ENCODE results near the gene CLDN9. TPM values are rescaled to one million over a fixed set of nuclear protein-coding genes. Genes with fewer than 3 reads are reported as not detected.

The CLDN9 gene
- polyA plus RNA-seq, 2 of the 4 experiments (the other 2 are of a cell fraction), result 0.03 to 0.06 TPM

DNA sequence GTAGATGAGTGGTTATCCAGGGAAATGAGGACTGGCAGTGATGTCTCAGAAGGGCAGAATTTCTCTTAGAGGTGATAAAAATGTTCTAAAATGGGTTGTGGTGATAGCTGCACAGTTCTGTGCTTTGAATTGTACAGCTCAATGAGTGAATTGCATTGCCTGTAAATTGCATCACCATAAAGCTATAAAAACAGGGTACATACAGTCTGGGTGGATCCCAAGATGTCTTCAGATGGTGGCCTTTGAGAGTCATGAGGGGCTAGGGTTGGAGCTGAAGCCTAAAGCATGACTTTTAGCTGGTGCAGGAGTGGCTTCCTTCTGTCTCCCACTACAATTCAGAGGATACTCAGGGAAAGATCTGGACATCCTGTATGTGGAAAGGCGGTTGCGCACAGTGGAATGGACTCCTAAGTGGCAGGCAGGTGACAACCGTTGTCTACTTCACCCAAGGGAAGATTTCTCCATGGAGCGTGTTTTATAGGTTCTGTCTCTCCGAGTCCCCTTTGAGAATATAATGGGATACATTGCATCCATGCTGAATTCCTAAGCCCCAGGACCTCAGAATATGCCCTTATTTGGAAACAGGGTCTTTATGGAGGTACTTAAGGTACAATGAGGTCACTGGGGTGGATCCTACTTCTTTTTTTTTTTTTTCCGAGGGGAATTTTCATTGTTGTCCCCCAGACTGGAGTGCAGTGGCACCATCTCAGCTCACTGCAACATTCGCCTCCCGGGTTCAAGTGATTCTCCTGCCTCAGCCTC is 51.1 kb downstream of the CLDN9 start (continued):
- TF ChIP-seq, protein P1, sequence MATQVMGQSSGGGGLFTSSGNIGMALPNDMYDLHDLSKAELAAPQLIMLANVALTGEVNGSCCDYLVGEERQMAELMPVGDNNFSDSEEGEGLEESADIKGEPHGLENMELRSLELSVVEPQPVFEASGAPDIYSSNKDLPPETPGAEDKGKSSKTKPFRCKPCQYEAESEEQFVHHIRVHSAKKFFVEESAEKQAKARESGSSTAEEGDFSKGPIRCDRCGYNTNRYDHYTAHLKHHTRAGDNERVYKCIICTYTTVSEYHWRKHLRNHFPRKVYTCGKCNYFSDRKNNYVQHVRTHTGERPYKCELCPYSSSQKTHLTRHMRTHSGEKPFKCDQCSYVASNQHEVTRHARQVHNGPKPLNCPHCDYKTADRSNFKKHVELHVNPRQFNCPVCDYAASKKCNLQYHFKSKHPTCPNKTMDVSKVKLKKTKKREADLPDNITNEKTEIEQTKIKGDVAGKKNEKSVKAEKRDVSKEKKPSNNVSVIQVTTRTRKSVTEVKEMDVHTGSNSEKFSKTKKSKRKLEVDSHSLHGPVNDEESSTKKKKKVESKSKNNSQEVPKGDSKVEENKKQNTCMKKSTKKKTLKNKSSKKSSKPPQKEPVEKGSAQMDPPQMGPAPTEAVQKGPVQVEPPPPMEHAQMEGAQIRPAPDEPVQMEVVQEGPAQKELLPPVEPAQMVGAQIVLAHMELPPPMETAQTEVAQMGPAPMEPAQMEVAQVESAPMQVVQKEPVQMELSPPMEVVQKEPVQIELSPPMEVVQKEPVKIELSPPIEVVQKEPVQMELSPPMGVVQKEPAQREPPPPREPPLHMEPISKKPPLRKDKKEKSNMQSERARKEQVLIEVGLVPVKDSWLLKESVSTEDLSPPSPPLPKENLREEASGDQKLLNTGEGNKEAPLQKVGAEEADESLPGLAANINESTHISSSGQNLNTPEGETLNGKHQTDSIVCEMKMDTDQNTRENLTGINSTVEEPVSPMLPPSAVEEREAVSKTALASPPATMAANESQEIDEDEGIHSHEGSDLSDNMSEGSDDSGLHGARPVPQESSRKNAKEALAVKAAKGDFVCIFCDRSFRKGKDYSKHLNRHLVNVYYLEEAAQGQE (IDR thresholded peaks at IDR 0.05), result no peak
- no peak for TF ChIP-seq TFCP2L1 (CRISPR knock-in tag; IDR thresholded peaks at IDR 0.05)
- TF ChIP-seq CHD2 (IDR thresholded peaks at IDR 0.05; ENCODE audit: low read length, partially characterized antibody), result no peak
- no peak for TF ChIP-seq POLR2A (IDR thresholded peaks at IDR 0.05; ENCODE audit: low read length)
- TF ChIP-seq MAFK (IDR thresholded peaks at IDR 0.05; ENCODE audit: partially characterized antibody), result no peak
- TF ChIP-seq MYC (IDR thresholded peaks at IDR 0.05; ENCODE audit: borderline replicate concordance, low read length), result no peak
- TF ChIP-seq FOSL2 (IDR thresholded peaks at IDR 0.05), result no peak
- TF ChIP-seq FOSL2 (CRISPR knock-in tag; IDR thresholded peaks at IDR 0.05), result no peak

Small RNA genes within 50 kb of the gene (small RNA-seq; reads per million reads assigned to genes)
- gene LINC00514, result 0 to 4.7 (median 0) reads per million in 6 experiments

Other genes starting within 250 kb of the CLDN9 start
- 136 and 144 TPM in 2 replicates for gene ELOB, start 235.6 kb upstream of the CLDN9 start, polyA plus RNA-seq (2011; rRNA removed)
- 414 to 494 TPM (median 469 TPM) in 3 replicates for gene ELOB, start 235.6 kb upstream of the CLDN9 start, polyA plus RNA-seq (2017; fragmentation: RNase III; extraction: RNeasy Plus Mini Kit Qiagen cat#74134 plus additional on column Dnase treatment)
- not detected in 2 replicates for gene PRSS33, start 225.4 kb upstream of the CLDN9 start, polyA plus RNA-seq (2011; rRNA removed)
- gene PRSS33, start 225.4 kb upstream of the CLDN9 start, polyA plus RNA-seq (2017; fragmentation: RNase III; extraction: RNeasy Plus Mini Kit Qiagen cat#74134 plus additional on column Dnase treatment), result 0.04 to 0.05 TPM in 2 of 3 replicates, not detected in the other
- gene PRSS41, start 214.5 kb upstream of the CLDN9 start, polyA plus RNA-seq (2011; rRNA removed), result not detected in 2 replicates
- not detected in 3 replicates for gene PRSS41, start 214.5 kb upstream of the CLDN9 start, polyA plus RNA-seq (2017; fragmentation: RNase III; extraction: RNeasy Plus Mini Kit Qiagen cat#74134 plus additional on column Dnase treatment)
- 0.16 and 0.23 TPM in 2 replicates for gene PRSS21, start 195.7 kb upstream of the CLDN9 start, polyA plus RNA-seq (2011; rRNA removed)
- gene PRSS21, start 195.7 kb upstream of the CLDN9 start, polyA plus RNA-seq (2017; fragmentation: RNase III; extraction: RNeasy Plus Mini Kit Qiagen cat#74134 plus additional on column Dnase treatment), result 0.08 to 0.12 TPM in 2 of 3 replicates, not detected in the other
- gene ZG16B, start 182.6 kb upstream of the CLDN9 start, polyA plus RNA-seq (2011; rRNA removed), result 0.85 and 0.86 TPM in 2 replicates
- gene ZG16B, start 182.6 kb upstream of the CLDN9 start, polyA plus RNA-seq (2017; fragmentation: RNase III; extraction: RNeasy Plus Mini Kit Qiagen cat#74134 plus additional on column Dnase treatment), result 0.40 to 0.59 TPM (median 0.54 TPM) in 3 replicates
- gene PRSS22, start 154.8 kb upstream of the CLDN9 start, polyA plus RNA-seq (2011; rRNA removed), result not detected in 2 replicates
- gene PRSS22, start 154.8 kb upstream of the CLDN9 start, polyA plus RNA-seq (2017; fragmentation: RNase III; extraction: RNeasy Plus Mini Kit Qiagen cat#74134 plus additional on column Dnase treatment), result 0.10 to 0.33 TPM in 2 of 3 replicates, not detected in the other
- 22.7 and 23.2 TPM in 2 replicates for gene FLYWCH2, start 129.7 kb upstream of the CLDN9 start, polyA plus RNA-seq (2011; rRNA removed)
- 40.1 to 42.1 TPM (median 41.2 TPM) in 3 replicates for gene FLYWCH2, start 129.7 kb upstream of the CLDN9 start, polyA plus RNA-seq (2017; fragmentation: RNase III; extraction: RNeasy Plus Mini Kit Qiagen cat#74134 plus additional on column Dnase treatment)
- gene FLYWCH1, start 101.0 kb upstream of the CLDN9 start, polyA plus RNA-seq (2011; rRNA removed), result 9.3 and 10.6 TPM in 2 replicates
- 20.5 to 22.5 TPM (median 22.3 TPM) in 3 replicates for gene FLYWCH1, start 101.0 kb upstream of the CLDN9 start, polyA plus RNA-seq (2017; fragmentation: RNase III; extraction: RNeasy Plus Mini Kit Qiagen cat#74134 plus additional on column Dnase treatment)
- 0.28 and 0.35 TPM in 2 replicates for gene KREMEN2, start 48.6 kb upstream of the CLDN9 start, polyA plus RNA-seq (2011; rRNA removed)
- gene KREMEN2, start 48.6 kb upstream of the CLDN9 start, polyA plus RNA-seq (2017; fragmentation: RNase III; extraction: RNeasy Plus Mini Kit Qiagen cat#74134 plus additional on column Dnase treatment), result 1.4 to 1.6 TPM (median 1.5 TPM) in 3 replicates
- gene PAQR4, start 43.6 kb upstream of the CLDN9 start, polyA plus RNA-seq (2011; rRNA removed), result 8.0 and 9.0 TPM in 2 replicates
- 17.5 to 18.6 TPM (median 18.5 TPM) in 3 replicates for gene PAQR4, start 43.6 kb upstream of the CLDN9 start, polyA plus RNA-seq (2017; fragmentation: RNase III; extraction: RNeasy Plus Mini Kit Qiagen cat#74134 plus additional on column Dnase treatment)
- 8.4 and 10.5 TPM in 2 replicates for gene PKMYT1, start 32.5 kb upstream of the CLDN9 start, polyA plus RNA-seq (2011; rRNA removed)
- 50.5 to 55.2 TPM (median 52.5 TPM) in 3 replicates for gene PKMYT1, start 32.5 kb upstream of the CLDN9 start, polyA plus RNA-seq (2017; fragmentation: RNase III; extraction: RNeasy Plus Mini Kit Qiagen cat#74134 plus additional on column Dnase treatment)
- gene CLDN6, start 5.3 kb downstream of the CLDN9 start, polyA plus RNA-seq (2011; rRNA removed), result 0.11 TPM in 1 of 2 replicates, not detected in the other
- 0.13 to 0.25 TPM (median 0.20 TPM) in 3 replicates for gene CLDN6, start 5.3 kb downstream of the CLDN9 start, polyA plus RNA-seq (2017; fragmentation: RNase III; extraction: RNeasy Plus Mini Kit Qiagen cat#74134 plus additional on column Dnase treatment)
- 89.0 and 111 TPM in 2 replicates for gene TNFRSF12A, start 7.4 kb downstream of the CLDN9 start, polyA plus RNA-seq (2011; rRNA removed)
- 295 to 325 TPM (median 314 TPM) in 3 replicates for gene TNFRSF12A, start 7.4 kb downstream of the CLDN9 start, polyA plus RNA-seq (2017; fragmentation: RNase III; extraction: RNeasy Plus Mini Kit Qiagen cat#74134 plus additional on column Dnase treatment)
- gene HCFC1R1, start 11.0 kb downstream of the CLDN9 start, polyA plus RNA-seq (2011; rRNA removed), result 46.4 and 60.3 TPM in 2 replicates
- gene HCFC1R1, start 11.0 kb downstream of the CLDN9 start, polyA plus RNA-seq (2017; fragmentation: RNase III; extraction: RNeasy Plus Mini Kit Qiagen cat#74134 plus additional on column Dnase treatment), result 131 to 199 TPM (median 179 TPM) in 3 replicates
- gene THOC6, start 11.1 kb downstream of the CLDN9 start, polyA plus RNA-seq (2011; rRNA removed), result 31.8 and 32.5 TPM in 2 replicates
- gene THOC6, start 11.1 kb downstream of the CLDN9 start, polyA plus RNA-seq (2017; fragmentation: RNase III; extraction: RNeasy Plus Mini Kit Qiagen cat#74134 plus additional on column Dnase treatment), result 48.7 to 56.5 TPM (median 53.2 TPM) in 3 replicates
- gene BICDL2, start 24.0 kb downstream of the CLDN9 start, polyA plus RNA-seq (2011; rRNA removed), result not detected in 2 replicates
- not detected in 3 replicates for gene BICDL2, start 24.0 kb downstream of the CLDN9 start, polyA plus RNA-seq (2017; fragmentation: RNase III; extraction: RNeasy Plus Mini Kit Qiagen cat#74134 plus additional on column Dnase treatment)
- 0.03 and 0.04 TPM in 2 replicates for gene MMP25, start 33.6 kb downstream of the CLDN9 start, polyA plus RNA-seq (2011; rRNA removed)
- 0.25 to 0.31 TPM (median 0.25 TPM) in 3 replicates for gene MMP25, start 33.6 kb downstream of the CLDN9 start, polyA plus RNA-seq (2017; fragmentation: RNase III; extraction: RNeasy Plus Mini Kit Qiagen cat#74134 plus additional on column Dnase treatment)
- 8.9 and 12.4 TPM in 2 replicates for gene IL32, start 52.7 kb downstream of the CLDN9 start, polyA plus RNA-seq (2011; rRNA removed)
- gene IL32, start 52.7 kb downstream of the CLDN9 start, polyA plus RNA-seq (2017; fragmentation: RNase III; extraction: RNeasy Plus Mini Kit Qiagen cat#74134 plus additional on column Dnase treatment), result 18.8 to 32.0 TPM (median 20.2 TPM) in 3 replicates
- gene ZSCAN10, start 86.4 kb downstream of the CLDN9 start, polyA plus RNA-seq (2011; rRNA removed), result 0.08 and 0.09 TPM in 2 replicates
- gene ZSCAN10, start 86.4 kb downstream of the CLDN9 start, polyA plus RNA-seq (2017; fragmentation: RNase III; extraction: RNeasy Plus Mini Kit Qiagen cat#74134 plus additional on column Dnase treatment), result not detected in 3 replicates
- 3.1 and 4.3 TPM in 2 replicates for gene ZNF205, start 99.7 kb downstream of the CLDN9 start, polyA plus RNA-seq (2011; rRNA removed)
- gene ZNF205, start 99.7 kb downstream of the CLDN9 start, polyA plus RNA-seq (2017; fragmentation: RNase III; extraction: RNeasy Plus Mini Kit Qiagen cat#74134 plus additional on column Dnase treatment), result 8.5 to 9.6 TPM (median 9.2 TPM) in 3 replicates
- 0.72 and 1.8 TPM in 2 replicates for gene ZNF213, start 122.1 kb downstream of the CLDN9 start, polyA plus RNA-seq (2011; rRNA removed)
- gene ZNF213, start 122.1 kb downstream of the CLDN9 start, polyA plus RNA-seq (2017; fragmentation: RNase III; extraction: RNeasy Plus Mini Kit Qiagen cat#74134 plus additional on column Dnase treatment), result 5.9 to 6.2 TPM (median 6.1 TPM) in 3 replicates
- gene OR1F1, start 175.3 kb downstream of the CLDN9 start, polyA plus RNA-seq (2011; rRNA removed), result 1.3 and 1.6 TPM in 2 replicates
- gene OR1F1, start 175.3 kb downstream of the CLDN9 start, polyA plus RNA-seq (2017; fragmentation: RNase III; extraction: RNeasy Plus Mini Kit Qiagen cat#74134 plus additional on column Dnase treatment), result 0.20 to 0.34 TPM (median 0.31 TPM) in 3 replicates
- 7.4 and 7.5 TPM in 2 replicates for gene ZNF200, start 222.2 kb downstream of the CLDN9 start, polyA plus RNA-seq (2011; rRNA removed)
- gene ZNF200, start 222.2 kb downstream of the CLDN9 start, polyA plus RNA-seq (2017; fragmentation: RNase III; extraction: RNeasy Plus Mini Kit Qiagen cat#74134 plus additional on column Dnase treatment), result 6.5 to 6.9 TPM (median 6.7 TPM) in 3 replicates
- gene MEFV, start 243.7 kb downstream of the CLDN9 start, polyA plus RNA-seq (2011; rRNA removed), result 0.04 TPM in 1 of 2 replicates, not detected in the other
- not detected in 3 replicates for gene MEFV, start 243.7 kb downstream of the CLDN9 start, polyA plus RNA-seq (2017; fragmentation: RNase III; extraction: RNeasy Plus Mini Kit Qiagen cat#74134 plus additional on column Dnase treatment)

Measured in A549 (cell line).